AG04450 (cell line): ENCODE data around the gene AP1S2. TPM values are rescaled to one million over a fixed set of nuclear protein-coding genes. Genes with fewer than 3 reads are reported as not detected.

Source experiments
- CTCF ChIA-PET: fragments of 300-600, 350-600 bp; formaldehyde crosslinking; extraction: SDS; loops from one replicate; lab custom pipeline; 2022; ENCODE audit warnings: antibody characterized with exemption, inconsistent platforms; lab: Charles Lee
- POLR2A ChIA-PET: fragments of 350-600 bp; formaldehyde crosslinking; extraction: SDS; loops from one replicate; lab custom pipeline; 2021; ENCODE audit warnings: antibody characterized with exemption, inconsistent platforms; lab: Yijun Ruan, JAX
- DNase-seq: peaks from one replicate; pipeline ENCODE4 v3.0.0-alpha.2; 2011; ENCODE audit warnings: low read depth, low spot score
- H3K27ac ChIP-seq: one replicate; pipeline ENCODE4 v1.5.1; 2012; ENCODE audit warnings: low read depth, low read length, control low read depth
- H3K27me3 ChIP-seq: one replicate; pipeline ENCODE4 v1.6.0; 2012; ENCODE audit warnings: low read length; ENCODE audit not compliant: control insufficient read depth, insufficient read depth
- H3K4me3 ChIP-seq: 2 replicates; pipeline ENCODE4 v1.5.1; 2011; ENCODE audit warnings: mild to moderate bottlenecking, low read depth, low read length, control low read depth
- H3K9me3 ChIP-seq: 2 replicates; pipeline ENCODE4 v1.5.1; 2012; ENCODE audit warnings: low read length; ENCODE audit not compliant: control insufficient read depth, insufficient read depth
- polyA plus RNA-seq: library from polyadenylated mRNA; depleted of rRNA; stranded (reverse); fragments of >200 nt; gene quantifications from 2 replicates; pipeline ENCODE4 v1.2.3, GENCODE V29; 2011
- TF ChIP-seq, protein P1 (sequence below): IDR thresholded peaks from 2 replicates; pipeline ENCODE4 v1.5.1; 2011; ENCODE audit warnings: low read depth, low read length, control low read depth, inconsistent platforms

Gene AP1S2
- polyA plus RNA-seq, 1 experiment, result 60.8 TPM

DNA sequence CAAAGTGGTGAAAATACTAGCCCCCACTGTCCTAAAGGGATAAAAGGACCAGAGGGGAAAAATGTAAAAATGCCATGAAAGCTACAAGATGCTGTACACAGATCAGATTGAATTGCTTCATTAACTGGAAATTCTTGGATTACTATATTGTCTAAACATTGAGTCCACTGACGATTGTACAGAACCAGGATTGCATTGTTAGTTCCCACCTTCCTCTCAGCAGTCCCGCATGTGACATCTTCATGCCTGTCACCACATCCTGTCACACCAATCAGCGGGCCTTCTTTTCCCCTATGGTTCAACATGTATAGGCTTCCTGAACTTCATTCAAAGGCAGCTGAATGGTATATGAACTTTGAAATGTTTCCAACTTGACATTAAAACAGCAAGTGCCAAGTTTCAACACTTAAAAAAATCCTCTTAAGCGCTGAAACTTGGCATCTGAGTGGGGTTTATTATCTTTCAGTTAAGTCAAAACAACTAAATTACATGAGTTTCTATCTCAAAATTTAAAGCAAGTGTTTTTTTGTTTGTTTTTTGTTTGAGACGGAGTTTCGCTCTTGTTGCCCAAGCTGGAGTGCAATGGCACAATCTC lies 39.7 kb downstream of the AP1S2 start:
- no peak overlapping the region for H3K27ac ChIP-seq
- H3K9me3 ChIP-seq, result no peaks in the 10 kb centered on the region
- ChIA-PET POLR2A (no interaction called here), CTCF (interaction anchor here (0.5 kb wide), 1 partner anchor 856 kb away, joined by 6 read pairs; no protein-coding TSS in a partner anchor)
- DNase-seq, result no peak
- TF ChIP-seq, protein P1, sequence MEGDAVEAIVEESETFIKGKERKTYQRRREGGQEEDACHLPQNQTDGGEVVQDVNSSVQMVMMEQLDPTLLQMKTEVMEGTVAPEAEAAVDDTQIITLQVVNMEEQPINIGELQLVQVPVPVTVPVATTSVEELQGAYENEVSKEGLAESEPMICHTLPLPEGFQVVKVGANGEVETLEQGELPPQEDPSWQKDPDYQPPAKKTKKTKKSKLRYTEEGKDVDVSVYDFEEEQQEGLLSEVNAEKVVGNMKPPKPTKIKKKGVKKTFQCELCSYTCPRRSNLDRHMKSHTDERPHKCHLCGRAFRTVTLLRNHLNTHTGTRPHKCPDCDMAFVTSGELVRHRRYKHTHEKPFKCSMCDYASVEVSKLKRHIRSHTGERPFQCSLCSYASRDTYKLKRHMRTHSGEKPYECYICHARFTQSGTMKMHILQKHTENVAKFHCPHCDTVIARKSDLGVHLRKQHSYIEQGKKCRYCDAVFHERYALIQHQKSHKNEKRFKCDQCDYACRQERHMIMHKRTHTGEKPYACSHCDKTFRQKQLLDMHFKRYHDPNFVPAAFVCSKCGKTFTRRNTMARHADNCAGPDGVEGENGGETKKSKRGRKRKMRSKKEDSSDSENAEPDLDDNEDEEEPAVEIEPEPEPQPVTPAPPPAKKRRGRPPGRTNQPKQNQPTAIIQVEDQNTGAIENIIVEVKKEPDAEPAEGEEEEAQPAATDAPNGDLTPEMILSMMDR, result no peak
- H3K27me3 ChIP-seq, result no peaks in the 10 kb centered on the region
- no peak overlapping the region for H3K4me3 ChIP-seq

DNA sequence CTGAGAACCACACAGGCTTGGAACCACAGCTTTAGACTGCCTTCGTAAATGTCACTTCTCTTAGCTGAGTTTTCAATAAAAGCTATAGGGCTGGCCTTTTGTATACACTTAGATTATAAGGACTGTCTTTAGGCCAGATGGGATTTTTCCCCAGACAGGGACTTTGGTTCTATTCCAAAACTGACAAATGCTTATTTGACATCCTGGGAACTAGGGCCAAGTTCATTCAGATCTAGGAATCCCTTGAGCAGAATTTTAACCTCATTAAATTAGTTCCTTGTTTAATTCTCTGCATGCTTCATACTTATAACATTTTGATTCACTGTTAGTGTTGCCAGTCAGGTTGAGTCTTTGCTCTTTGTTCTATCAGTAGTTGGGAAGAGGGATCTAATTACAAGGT lies 41.2 kb downstream of the AP1S2 start:
- TF ChIP-seq, protein P1, result no peak
- H3K4me3 ChIP-seq, result no peak overlapping the region
- CTCF ChIA-PET, result no interaction called here
- H3K27ac ChIP-seq, result no peak overlapping the region
- no peaks in the 10 kb centered on the region for H3K9me3 ChIP-seq
- POLR2A ChIA-PET, result no interaction called here
- DNase-seq, result no peak
- no peaks in the 10 kb centered on the region for H3K27me3 ChIP-seq

DNA sequence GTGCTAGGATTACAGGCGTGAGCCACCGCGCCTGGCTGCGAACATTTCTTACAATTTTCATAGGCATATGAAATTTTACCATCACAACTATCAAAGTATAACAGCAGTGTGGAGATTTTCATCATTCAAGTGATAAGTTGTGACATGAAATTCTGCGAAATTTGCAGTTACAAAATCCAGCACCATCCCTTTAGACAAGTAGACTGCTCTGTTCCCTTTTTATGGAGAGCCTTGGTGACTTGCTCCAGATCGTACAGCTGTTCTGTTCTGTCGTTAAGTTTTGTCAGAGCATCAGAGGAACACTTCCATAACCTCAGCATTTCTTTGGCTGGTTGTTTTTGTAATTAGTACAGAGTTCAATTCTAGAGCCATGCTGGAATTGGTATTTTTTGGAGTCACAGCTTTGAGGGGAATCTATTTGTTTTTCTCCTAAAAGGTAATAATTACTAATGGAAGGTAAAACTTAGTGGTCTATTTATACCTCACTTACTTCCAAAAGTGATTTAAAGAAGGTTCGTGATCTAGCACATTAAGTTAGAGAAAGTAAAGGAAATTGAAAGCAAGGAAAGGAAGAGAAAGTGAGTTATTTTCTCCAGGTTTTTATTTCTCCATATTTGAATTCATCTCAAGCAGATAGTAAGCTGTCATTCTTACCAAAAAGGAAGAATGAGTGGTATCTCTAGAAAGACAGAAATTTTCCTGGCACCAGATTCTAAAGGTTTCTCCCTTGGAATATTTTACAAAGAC lies 42.2 kb downstream of the AP1S2 start:
- POLR2A ChIA-PET, result no interaction called here
- H3K27me3 ChIP-seq, result no peaks in the 10 kb centered on the region
- DNase-seq, result no peak
- no peak overlapping the region for H3K4me3 ChIP-seq
- TF ChIP-seq, protein P1, result no peak
- CTCF ChIA-PET, result no interaction called here
- H3K9me3 ChIP-seq, result no peaks in the 10 kb centered on the region
- H3K27ac ChIP-seq, result no peak overlapping the region

DNA sequence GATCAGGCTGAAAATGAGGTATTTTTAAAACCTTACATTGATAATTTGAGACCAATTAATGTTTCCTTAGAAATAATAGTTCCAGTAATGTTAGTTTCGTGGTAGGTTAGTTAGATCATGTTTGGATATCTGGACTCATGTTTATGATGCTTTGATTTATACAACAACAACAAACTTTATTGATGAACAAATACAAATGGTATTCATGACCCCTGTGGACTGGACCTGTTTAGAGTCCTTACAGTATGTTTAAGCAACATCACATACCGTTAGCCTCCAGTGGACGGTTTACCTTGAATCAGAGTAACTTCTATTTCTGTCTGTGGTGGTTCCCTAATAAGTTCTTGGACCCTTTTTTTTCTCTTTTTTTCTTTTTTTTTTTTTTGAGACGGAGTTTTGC lies 46.4 kb downstream of the AP1S2 start:
- DNase-seq, result no peak
- Histone ChIP-seq H3K27ac (no peak overlapping the region), H3K4me3 (no peak overlapping the region), H3K9me3 (no peaks in the 10 kb centered on the region), H3K27me3 (no peaks in the 10 kb centered on the region)
- POLR2A ChIA-PET, result no interaction called here
- CTCF ChIA-PET, result no interaction called here
- TF ChIP-seq, protein P1, result no peak

DNA sequence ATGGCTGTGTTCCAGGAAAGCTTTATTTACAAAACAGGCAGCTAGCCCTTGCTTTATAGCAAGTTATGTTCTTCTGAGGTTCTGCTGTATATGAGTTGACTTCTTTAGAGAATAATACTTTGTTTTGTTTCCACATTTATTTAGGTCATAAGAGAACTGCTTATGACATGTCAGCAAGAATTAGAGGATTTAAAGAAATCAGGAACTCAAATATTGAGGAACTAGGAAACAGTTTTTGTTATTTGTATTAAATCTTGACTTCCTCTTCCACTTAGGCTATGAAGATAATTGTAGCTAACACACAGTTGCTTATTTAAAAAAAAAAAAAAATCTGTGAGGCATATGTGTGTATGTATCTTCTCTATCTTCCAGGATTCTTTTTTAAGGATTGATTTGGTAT lies 50.0 kb downstream of the AP1S2 start:
- Histone ChIP-seq H3K4me3 (no peak overlapping the region), H3K9me3 (no peaks in the 10 kb centered on the region), H3K27ac (no peak overlapping the region), H3K27me3 (no peaks in the 10 kb centered on the region)
- no peak for DNase-seq
- TF ChIP-seq, protein P1, result no peak
- ChIA-PET POLR2A (no interaction called here), CTCF (interaction anchor here (0.7 kb wide), 1 partner anchor 641 kb away, joined by 3 read pairs; no protein-coding TSS in a partner anchor)
